Activated CD4-positive, alpha-beta T cell treated with anti-CD3 and anti-CD28 coated beads, Interleukin-2, amount 50 U/mL, for 1 hour (primary cell): Measurements from ENCODE around the gene EIF4E1B.
A peak's percentile ranks its signal among the peaks of the same experiment; 100 is the strongest.

Experiments
- DNase-seq: peaks from one replicate; pipeline ENCODE4 v3.0.0-alpha.2; 2020

Gene EIF4E1B

DNA sequence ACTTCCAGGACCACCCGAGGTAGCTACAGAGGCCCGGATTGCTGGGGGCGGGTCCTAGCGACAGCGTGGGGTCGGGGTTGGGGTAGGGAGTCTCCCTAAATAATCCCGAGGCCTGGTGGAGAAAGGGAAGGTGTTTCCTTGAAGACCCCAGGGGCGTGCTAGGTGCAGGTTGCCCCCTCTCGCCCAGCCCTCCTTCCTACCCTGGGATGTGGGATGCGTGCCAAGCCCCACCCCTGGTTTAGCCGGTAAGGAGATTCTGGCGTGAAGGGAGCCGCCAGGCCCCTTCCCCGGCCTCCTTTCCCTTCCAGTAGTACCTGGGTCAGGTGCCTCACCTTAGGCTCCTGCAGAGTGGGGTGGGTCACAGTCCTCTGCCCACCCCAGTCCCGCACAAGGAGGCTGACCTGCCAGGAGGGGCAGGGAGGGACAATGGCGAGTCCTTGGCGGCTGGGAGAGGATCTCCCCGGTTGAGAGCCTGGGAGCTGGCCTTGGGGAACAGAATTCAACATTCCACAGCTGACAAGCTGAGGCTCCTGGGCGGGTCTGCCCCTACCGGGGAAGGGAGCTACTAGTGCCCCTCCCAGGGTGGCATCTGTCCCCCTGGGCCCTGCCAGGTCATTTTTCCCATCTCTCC is 17.5 kb downstream of the EIF4E1B start:
- no peak for DNase-seq

DNA sequence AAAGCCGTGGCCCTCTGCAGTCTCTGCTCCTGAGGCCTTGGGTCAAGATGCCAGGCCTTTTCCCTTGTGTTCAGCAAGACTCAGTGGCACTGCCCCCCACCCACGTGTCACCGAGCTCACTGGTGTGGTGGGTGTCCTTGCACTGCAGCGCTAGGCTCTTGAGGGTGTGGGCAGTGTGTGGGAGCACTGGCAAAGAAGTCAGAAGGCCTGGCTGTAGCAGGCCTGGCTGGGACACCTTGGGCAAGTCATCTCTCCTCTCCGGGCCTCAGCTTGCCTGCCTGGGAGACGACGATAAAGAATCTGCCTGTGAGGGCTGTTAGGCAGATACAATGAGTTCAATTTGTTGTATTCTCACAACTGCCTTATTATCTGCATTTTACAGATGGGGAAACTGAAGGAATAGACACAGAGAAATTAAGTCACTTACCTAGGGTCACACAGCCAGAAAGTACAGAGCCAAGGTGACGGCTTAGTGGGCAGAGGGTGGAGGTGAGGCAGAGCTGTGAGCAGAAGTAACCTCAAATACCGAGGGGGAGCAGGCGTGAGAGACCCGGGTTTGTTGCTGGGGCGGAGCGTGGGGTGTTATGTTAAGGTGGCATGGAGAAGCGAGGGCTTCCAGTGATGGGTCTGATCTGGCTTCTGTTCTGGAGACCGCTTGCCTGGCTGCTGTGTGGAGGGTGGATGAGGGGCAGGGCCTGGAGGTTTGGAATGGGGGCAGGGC is 18.2 kb downstream of the EIF4E1B start:
- no peak for DNase-seq

- no peak for DNase-seq
Observed at GRCh38 chr5:176650354-176650884, 19.9 kb downstream of the EIF4E1B start.

- DNase-seq, result no peak
Observed at GRCh38 chr5:176651472-176651980, 21.1 kb downstream of the EIF4E1B start.

- DNase-seq, result no peak
Observed at GRCh38 chr5:176652136-176652535, 21.7 kb downstream of the EIF4E1B start.

DNA sequence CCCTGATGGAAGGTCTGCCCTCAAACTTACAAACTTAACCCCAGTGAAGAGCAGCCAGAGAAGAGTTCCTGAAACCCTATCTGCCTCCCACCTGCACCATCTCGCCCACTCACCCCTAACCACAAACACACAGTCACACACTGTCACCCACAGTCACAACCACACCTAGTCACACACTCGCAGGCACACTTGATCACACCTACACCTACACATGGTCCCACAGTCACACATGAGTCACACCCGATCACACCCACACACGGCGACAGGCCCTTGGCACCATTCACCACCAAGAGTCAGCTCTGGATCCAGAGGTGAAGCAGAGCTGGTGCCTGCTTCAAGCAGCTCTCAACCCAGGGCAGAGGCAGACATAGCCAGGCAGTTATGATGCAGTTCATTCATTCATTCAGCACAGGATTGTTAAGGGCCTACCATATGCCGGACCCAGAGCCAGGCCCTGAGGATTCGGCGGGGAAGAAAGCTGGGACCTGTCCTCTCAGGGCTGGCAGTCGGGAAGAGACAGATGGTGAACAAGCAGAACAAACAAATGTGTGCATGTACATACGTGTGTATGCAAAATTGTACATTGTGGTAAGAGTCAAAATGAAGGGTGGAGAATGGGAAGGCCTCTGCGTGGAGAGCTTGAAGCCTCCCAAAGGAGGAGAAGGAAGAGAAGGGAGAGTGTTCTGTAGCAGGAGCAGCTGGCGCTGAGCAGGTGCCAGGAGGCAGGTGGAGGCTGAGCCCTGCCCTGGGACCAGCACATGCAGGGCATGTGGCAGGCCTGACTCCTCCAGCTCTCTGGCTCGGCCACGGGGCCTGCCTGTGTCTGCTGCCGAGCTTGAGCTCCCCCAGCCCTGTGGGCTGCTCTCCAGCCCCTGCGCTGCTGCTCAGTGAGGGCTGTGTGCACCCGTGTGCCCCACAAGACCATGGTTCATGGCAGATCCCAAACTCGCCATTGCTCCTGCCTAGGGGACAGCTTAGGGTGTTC is 23.2 kb downstream of the EIF4E1B start:
- no peak for DNase-seq

GRCh38 chr5:176654856-176655255 is 24.4 kb downstream of the EIF4E1B start:
- no peak for DNase-seq

DNA sequence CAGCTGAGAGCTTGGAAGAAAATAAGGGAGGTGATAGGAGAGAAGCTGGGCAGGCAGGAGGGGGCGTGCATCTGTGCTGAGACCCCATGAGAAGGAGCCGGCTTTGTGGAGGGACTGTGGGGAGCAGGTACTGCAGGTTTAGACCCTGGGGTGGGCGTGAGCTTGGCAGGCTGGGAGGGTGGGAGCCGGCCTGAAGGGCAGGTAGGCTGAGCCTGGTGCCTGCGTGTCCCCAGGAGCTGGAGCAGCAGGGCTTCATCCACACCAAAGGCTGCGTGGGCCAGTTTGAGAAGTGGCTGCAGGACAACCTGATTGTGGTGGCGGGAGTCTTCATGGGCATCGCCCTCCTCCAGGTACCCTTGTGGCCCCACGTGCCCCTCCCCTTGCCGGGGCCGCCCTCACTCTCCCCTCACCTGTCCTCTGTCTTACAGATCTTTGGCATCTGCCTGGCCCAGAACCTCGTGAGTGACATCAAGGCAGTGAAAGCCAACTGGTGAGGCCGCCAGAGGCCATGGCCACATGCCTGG is 26.1 kb downstream of the EIF4E1B start:
- no peak for DNase-seq

GRCh38 chr5:176658007-176658599 is 27.6 kb downstream of the EIF4E1B start:
- DNase-seq, result peak; percentile 68

GRCh38 chr5:176658817-176659511 is 28.5 kb downstream of the EIF4E1B start:
- no peak for DNase-seq

DNA sequence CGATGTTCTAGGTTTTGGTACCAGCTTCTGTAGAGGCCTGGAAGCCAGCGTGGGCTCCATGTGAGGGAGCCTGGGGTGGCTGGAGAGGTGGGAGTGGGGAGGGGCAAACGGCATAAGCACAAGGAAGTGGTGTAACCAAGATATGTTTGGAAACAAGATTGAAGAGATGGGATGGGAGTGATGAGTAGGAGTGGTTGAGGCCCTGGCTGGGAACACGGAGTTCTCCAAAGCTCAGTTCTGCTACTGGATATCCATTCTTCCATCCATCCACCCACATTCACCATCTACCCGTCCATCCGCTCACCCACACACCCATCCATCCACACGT is 29.0 kb downstream of the EIF4E1B start:
- no peak for DNase-seq

DNA sequence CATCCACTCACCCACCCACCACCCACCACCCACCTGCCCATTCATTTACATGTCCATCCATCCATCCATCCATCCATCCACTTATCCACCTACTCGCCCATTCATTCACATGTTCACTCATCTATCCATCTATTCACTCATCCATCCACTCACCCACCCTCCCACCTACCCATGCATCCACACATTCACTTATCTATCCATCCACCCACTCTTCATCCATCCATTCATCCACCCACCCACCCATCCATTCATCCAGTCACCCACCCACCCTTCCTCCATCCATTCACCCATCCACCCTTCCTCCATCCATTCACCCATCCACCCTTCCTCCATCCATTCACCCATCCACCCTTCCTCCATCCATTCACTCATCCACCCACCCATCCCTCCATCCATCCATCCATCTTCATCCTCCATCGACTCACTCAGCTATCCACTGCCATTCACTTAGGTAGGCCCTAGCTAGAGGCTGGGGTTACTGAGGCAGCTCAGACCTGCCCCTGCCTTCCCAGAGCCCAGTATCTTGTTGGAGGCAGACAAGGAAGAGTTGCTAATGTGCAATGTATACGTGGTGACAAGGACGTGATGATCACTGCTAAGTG is 29.5 kb downstream of the EIF4E1B start:
- no peak for DNase-seq

DNA sequence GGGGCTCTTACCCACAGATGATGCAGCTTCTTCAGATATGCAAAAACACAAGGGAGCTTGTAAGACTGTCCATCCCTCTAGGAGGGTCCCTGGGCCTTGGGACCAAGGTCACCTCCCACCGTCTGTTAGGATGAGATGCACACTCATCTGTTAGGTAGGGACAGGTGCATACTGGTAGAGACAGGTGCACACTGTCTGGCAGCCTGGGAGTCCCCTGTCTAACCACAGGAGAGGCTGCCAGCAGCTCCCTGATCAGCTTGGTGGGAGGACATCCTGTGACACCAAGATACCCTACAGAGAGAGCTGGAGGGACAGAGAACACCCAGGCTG is 30.0 kb downstream of the EIF4E1B start:
- no peak for DNase-seq

- peak; percentile 74 for DNase-seq
Observed at GRCh38 chr5:176660860-176661641, 30.6 kb downstream of the EIF4E1B start.

GRCh38 chr5:176661676-176662075 is 31.2 kb downstream of the EIF4E1B start:
- DNase-seq, result no peak

- DNase-seq, result no peak
Observed at GRCh38 chr5:176662371-176663333, 32.2 kb downstream of the EIF4E1B start.

GRCh38 chr5:176663566-176663965 is 33.1 kb downstream of the EIF4E1B start:
- no peak for DNase-seq

GRCh38 chr5:176664479-176664878 is 34.0 kb downstream of the EIF4E1B start:
- no peak for DNase-seq

DNA sequence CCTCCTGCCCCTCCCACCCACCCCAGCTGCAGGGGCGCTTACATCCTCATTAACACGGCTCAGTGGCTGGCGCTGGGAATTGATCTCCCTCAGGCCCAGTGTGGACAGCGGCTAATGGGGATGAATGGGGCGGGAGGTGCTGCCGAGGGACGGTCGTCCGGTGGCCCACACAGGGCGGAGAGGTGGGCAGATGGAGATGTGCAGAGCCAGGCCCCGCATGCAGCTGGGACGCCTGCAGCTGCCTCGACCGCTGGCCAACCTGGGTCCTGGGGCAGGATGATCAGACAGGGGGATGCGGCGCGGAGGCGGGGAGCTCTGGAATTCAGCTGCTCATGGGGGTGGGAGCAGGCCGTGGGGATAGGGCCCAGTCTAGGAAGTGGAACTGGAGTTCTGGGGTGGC is 34.4 kb downstream of the EIF4E1B start:
- no peak for DNase-seq

GRCh38 chr5:176665517-176665916 is 35.0 kb downstream of the EIF4E1B start:
- no peak for DNase-seq
